ENCODE results near the gene TMEM183A.

Gene TMEM183A

GRCh38 chr1:202991112-202991511, 16.1 kb upstream of the TMEM183A start:
- Mint-ChIP-seq H3K4me1 (no peaks in the 10 kb centered on the region), H3K4me3 (no peak overlapping the region), H3K36me3 (ENCODE audit: low read depth) (no peaks in the 10 kb centered on the region), H3K27ac (no peak overlapping the region), H3K9me3 (no peaks in the 10 kb centered on the region), H3K27me3 (ENCODE audit: low read depth) (peaks cover 58% of the 10 kb centered on the region)
- TF ChIP-seq CTCF (IDR thresholded peaks at IDR 0.05; ENCODE audit: unreplicated experiment in 3 of 3), result no peak

- no peak overlapping the region for H3K4me3 Mint-ChIP-seq
- no peaks in the 10 kb centered on the region for H3K36me3 Mint-ChIP-seq (ENCODE audit: low read depth)
Observed at GRCh38 chr1:202994756-202995155, 12.4 kb upstream of the TMEM183A start.

GRCh38 chr1:202998836-202999750, 8.1 kb upstream of the TMEM183A start:
- H3K36me3 Mint-ChIP-seq (ENCODE audit: low read depth), result no peaks in the 10 kb centered on the region

More at GRCh38 chr1:202994756-202995155, 12.4 kb upstream of the TMEM183A start:
- TF ChIP-seq CTCF (IDR thresholded peaks at IDR 0.05; ENCODE audit: unreplicated experiment in 3 of 3), result no peak
- Mint-ChIP-seq H3K27me3 (ENCODE audit: low read depth) (peaks cover 75% of the 10 kb centered on the region), H3K4me1 (no peaks in the 10 kb centered on the region), H3K9me3 (no peaks in the 10 kb centered on the region), H3K27ac (no peak overlapping the region)

GRCh38 chr1:203000217-203000944, 6.8 kb upstream of the TMEM183A start:
- Mint-ChIP-seq H3K27ac (no peak overlapping the region), H3K4me3 (no peak overlapping the region), H3K36me3 (ENCODE audit: low read depth) (no peaks in the 10 kb centered on the region), H3K4me1 (no peaks in the 10 kb centered on the region), H3K9me3 (no peaks in the 10 kb centered on the region), H3K27me3 (ENCODE audit: low read depth) (peaks cover 38% of the 10 kb centered on the region)
- TF ChIP-seq CTCF (IDR thresholded peaks at IDR 0.05; ENCODE audit: unreplicated experiment in 3 of 3), result no peak

More at GRCh38 chr1:202998836-202999750, 8.1 kb upstream of the TMEM183A start:
- Mint-ChIP-seq H3K27me3 (ENCODE audit: low read depth) (peaks cover 50% of the 10 kb centered on the region), H3K4me3 (no peak overlapping the region), H3K9me3 (no peaks in the 10 kb centered on the region), H3K4me1 (no peaks in the 10 kb centered on the region), H3K27ac (no peak overlapping the region)
- peak; percentile 77 to 82 (median 79) for TF ChIP-seq CTCF (IDR thresholded peaks at IDR 0.05; ENCODE audit: unreplicated experiment in 3 of 3)

GRCh38 chr1:203001986-203002385, 5.2 kb upstream of the TMEM183A start:
- no peak for TF ChIP-seq CTCF (IDR thresholded peaks at IDR 0.05; ENCODE audit: unreplicated experiment in 3 of 3)
- H3K27me3 Mint-ChIP-seq (ENCODE audit: low read depth), result peaks cover 23% of the 10 kb centered on the region
- peaks cover 3% of the 10 kb centered on the region for H3K4me1 Mint-ChIP-seq
- H3K27ac Mint-ChIP-seq, result no peak overlapping the region
- H3K36me3 Mint-ChIP-seq (ENCODE audit: low read depth), result no peaks in the 10 kb centered on the region
- H3K4me3 Mint-ChIP-seq, result no peak overlapping the region
- H3K9me3 Mint-ChIP-seq, result no peaks in the 10 kb centered on the region
